ENCODE data around the gene CPA1. TPM values are rescaled to one million over a fixed set of nuclear protein-coding genes. Genes with fewer than 3 reads are reported as not detected.
"Not testable (repeated sequence)": the region's sequence is repeated elsewhere in the genome, so short reads cannot be mapped to it uniquely, and the experiment has no call there.

CPA1 gene
- total RNA-seq, 2 experiments from 2014 or later: not detected

GRCh38 chr7:130374507-130374906 lies 5.8 kb upstream of the CPA1 start:
- H3K4me3 ChIP-seq (ENCODE audit: low read length): no peak overlapping the region
- POLR2A ChIA-PET: no interaction called here
- ATAC-seq (ENCODE audit: poor library complexity): no peak
- peaks cover 6 to 11% of the 10 kb centered on the region in 2 experiments for H3K9me3 ChIP-seq (ENCODE audit: control insufficient read depth in 1 of 2, insufficient read depth in 1 of 2, low read length in 2 of 2)
- H3K27me3 ChIP-seq (ENCODE audit: control insufficient read depth in 1 of 2, insufficient read depth in 2 of 2, low read length in 2 of 2): no peaks in the 10 kb centered on the region
- Mint-ChIP-seq H3K4me1 (ENCODE audit: low read depth) (peaks cover 6% of the 10 kb centered on the region), H3K27ac (no peak overlapping the region), H3K4me3 (no peak overlapping the region), H3K36me3 (ENCODE audit: low read depth) (no peaks in the 10 kb centered on the region), H3K27me3 (no peaks in the 10 kb centered on the region), H3K9me3 (peaks cover 6% of the 10 kb centered on the region)
- no peaks in the 10 kb centered on the region for H3K36me3 ChIP-seq (ENCODE audit: insufficient read depth, low read length)
- H3K4me1 ChIP-seq (ENCODE audit: insufficient read depth, low read length): no peaks in the 10 kb centered on the region
- no peak for TF ChIP-seq CTCF (IDR thresholded peaks at IDR 0.05)
- intact Hi-C loops (cut with DNase I, micrococcal nuclease): no loop called here
- H3K27ac ChIP-seq (ENCODE audit: low read depth in 1 of 2, low read length in 2 of 2): no peak overlapping the region
- no peak for DNase-seq
- CTCF ChIA-PET: no interaction called here

- H3K9me3 ChIP-seq (ENCODE audit: control insufficient read depth in 1 of 2, insufficient read depth in 1 of 2, low read length in 2 of 2): peaks cover 6 to 11% of the 10 kb centered on the region in 2 experiments
- H3K9me3 Mint-ChIP-seq; intact Hi-C loops (cut with DNase I, micrococcal nuclease); H3K27me3 Mint-ChIP-seq; ATAC-seq (ENCODE audit: poor library complexity); H3K4me3 Mint-ChIP-seq; H3K4me3 ChIP-seq (ENCODE audit: low read length); H3K27ac Mint-ChIP-seq; H3K4me1 ChIP-seq (ENCODE audit: insufficient read depth, low read length); H3K36me3 Mint-ChIP-seq (ENCODE audit: low read depth); POLR2A ChIA-PET; CTCF ChIA-PET; H3K36me3 ChIP-seq (ENCODE audit: insufficient read depth, low read length); DNase-seq; H3K27ac ChIP-seq (ENCODE audit: low read depth in 1 of 2, low read length in 2 of 2); H3K27me3 ChIP-seq (ENCODE audit: control insufficient read depth in 1 of 2, insufficient read depth in 2 of 2, low read length in 2 of 2); H3K4me1 Mint-ChIP-seq (ENCODE audit: low read depth): not testable (repeated sequence)
Measured at GRCh38 chr7:130376461-130376860, 3.8 kb upstream of the CPA1 start.

- CTCF ChIA-PET: no interaction called here
- Histone ChIP-seq H3K27me3 (ENCODE audit: control insufficient read depth in 1 of 2, insufficient read depth in 2 of 2, low read length in 2 of 2) (no peaks in the 10 kb centered on the region), H3K9me3 (ENCODE audit: control insufficient read depth in 1 of 2, insufficient read depth in 1 of 2, low read length in 2 of 2) (peaks cover 6 to 11% of the 10 kb centered on the region in 2 experiments), H3K27ac (ENCODE audit: low read depth in 1 of 2, low read length in 2 of 2) (no peak overlapping the region), H3K4me1 (ENCODE audit: insufficient read depth, low read length) (no peaks in the 10 kb centered on the region), H3K36me3 (ENCODE audit: insufficient read depth, low read length) (no peaks in the 10 kb centered on the region), H3K4me3 (ENCODE audit: low read length) (no peak overlapping the region)
- H3K4me3 Mint-ChIP-seq: no peak overlapping the region
- intact Hi-C loops (cut with DNase I, micrococcal nuclease): no loop called here
- no peak for TF ChIP-seq CTCF (IDR thresholded peaks at IDR 0.05)
- POLR2A ChIA-PET: no interaction called here
- H3K27ac Mint-ChIP-seq: no peak overlapping the region
- H3K27me3 Mint-ChIP-seq: no peaks in the 10 kb centered on the region
- ATAC-seq (ENCODE audit: poor library complexity): no peak
- H3K9me3 Mint-ChIP-seq: peaks cover 6% of the 10 kb centered on the region
- no peak for DNase-seq
- no peaks in the 10 kb centered on the region for H3K4me1 Mint-ChIP-seq (ENCODE audit: low read depth)
- no peaks in the 10 kb centered on the region for H3K36me3 Mint-ChIP-seq (ENCODE audit: low read depth)
Measured at GRCh38 chr7:130377178-130377577, 3.1 kb upstream of the CPA1 start.

GRCh38 chr7:130379019-130379418 lies 1.3 kb upstream of the CPA1 start:
- CTCF ChIA-PET: no interaction called here
- DNase-seq (no peak), ATAC-seq (ENCODE audit: poor library complexity) (no peak)
- intact Hi-C loops (cut with DNase I, micrococcal nuclease): no loop called here
- Histone ChIP-seq H3K9me3 (ENCODE audit: control insufficient read depth in 1 of 2, insufficient read depth in 1 of 2, low read length in 2 of 2) (peaks cover 6 to 11% of the 10 kb centered on the region in 2 experiments), H3K36me3 (ENCODE audit: insufficient read depth, low read length) (no peaks in the 10 kb centered on the region), H3K27me3 (ENCODE audit: control insufficient read depth in 1 of 2, insufficient read depth in 2 of 2, low read length in 2 of 2) (no peaks in the 10 kb centered on the region), H3K4me1 (ENCODE audit: insufficient read depth, low read length) (no peaks in the 10 kb centered on the region), H3K27ac (ENCODE audit: low read depth in 1 of 2, low read length in 2 of 2) (no peak overlapping the region), H3K4me3 (ENCODE audit: low read length) (no peak overlapping the region)
- POLR2A ChIA-PET: no interaction called here
- Mint-ChIP-seq H3K9me3 (peaks cover 6% of the 10 kb centered on the region), H3K27ac (no peak overlapping the region), H3K4me1 (ENCODE audit: low read depth) (no peaks in the 10 kb centered on the region), H3K4me3 (no peak overlapping the region), H3K36me3 (ENCODE audit: low read depth) (no peaks in the 10 kb centered on the region), H3K27me3 (no peaks in the 10 kb centered on the region)
- no peak for TF ChIP-seq CTCF (IDR thresholded peaks at IDR 0.05)
